ENCODE results near the gene TATDN2.
A peak's percentile ranks its signal among the peaks of the same experiment; 100 is the strongest.

The TATDN2 gene

DNA sequence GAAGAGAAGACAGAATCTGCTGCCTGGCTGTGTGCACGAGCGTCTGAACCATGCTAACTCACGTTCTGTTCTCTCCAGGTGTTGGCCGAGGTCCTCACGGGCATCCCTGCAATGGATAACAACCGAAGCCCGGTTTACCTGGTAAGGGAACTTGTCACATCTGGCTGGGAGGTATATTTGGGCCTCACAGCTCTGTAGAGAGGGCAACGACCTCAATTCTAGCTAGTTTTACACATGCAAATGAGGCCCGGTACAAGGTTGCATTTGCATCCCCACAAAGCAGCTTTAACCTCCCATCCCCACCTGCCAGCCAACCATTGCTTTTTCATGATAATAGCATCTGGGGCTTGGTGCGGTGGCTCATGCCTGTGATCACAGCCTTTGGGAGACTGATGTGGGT, 22.0 kb upstream of the TATDN2 start:
- no peak overlapping the region for H3K4me3 ChIP-seq (ENCODE audit: low read length in 2 of 2)
- no peak overlapping the region for H4K91ac ChIP-seq (ENCODE audit: low read depth, low read length, poor library complexity)
- no peak overlapping the region for H2BK5ac ChIP-seq (ENCODE audit: low read length)
- no peak overlapping the region for H2AK5ac ChIP-seq (ENCODE audit: low read depth, low read length)
- H3K4ac ChIP-seq (ENCODE audit: low read length), result no peak overlapping the region
- no peak overlapping the region for H3K27ac ChIP-seq (replicated peaks; ENCODE audit: low read length)
- H3K4me2 ChIP-seq (ENCODE audit: insufficient read depth, low read length, poor library complexity, severe bottlenecking), result no peak overlapping the region
- H4K8ac ChIP-seq (ENCODE audit: low read depth, low read length), result no peak overlapping the region
- H3K23ac ChIP-seq (ENCODE audit: low read depth, low read length, poor library complexity), result no peak overlapping the region
- H3K36me3 ChIP-seq (replicated peaks in 1 of 2; ENCODE audit: control insufficient read depth in 2 of 2, insufficient read depth in 2 of 2, low read length in 2 of 2), result no peaks in the 10 kb centered on the region
- no peak overlapping the region for H3K14ac ChIP-seq (ENCODE audit: low read length)
- no peaks in the 10 kb centered on the region for H3K27me3 ChIP-seq (ENCODE audit: control insufficient read depth in 3 of 3, insufficient read depth in 3 of 3, low read depth in 1 of 3, low read length in 3 of 3)
- WGBS, 2 donors (ENCODE audit: extremely low coverage in 2 of 2, insufficient read length in 2 of 2, insufficient replicate concordance in 1 of 2), result no CpG with 5 or more reads among the region's 10 CpGs
- H3K18ac ChIP-seq (ENCODE audit: low read length), result no peak overlapping the region
- peak overlapping the region; percentile 54 for H2BK120ac ChIP-seq (ENCODE audit: low read depth, low read length)
- H3K9ac ChIP-seq (ENCODE audit: low read depth, low read length, poor library complexity), result no peak overlapping the region
- H3K79me1 ChIP-seq (ENCODE audit: low read depth, low read length), result no peaks in the 10 kb centered on the region
- no peak for DNase-seq (ENCODE audit: low spot score)
- no peak overlapping the region for H2AFZ ChIP-seq (ENCODE audit: low read length)
- no peak overlapping the region for H2BK12ac ChIP-seq (ENCODE audit: low read length)
- H2BK15ac ChIP-seq (ENCODE audit: low read length), result peak overlapping the region; percentile 22
- H3K9me3 ChIP-seq (replicated peaks in 1 of 2; ENCODE audit: control insufficient read depth in 2 of 2, insufficient read depth in 1 of 2, low read depth in 1 of 2, low read length in 2 of 2), result no peaks in the 10 kb centered on the region
- H3K4me1 ChIP-seq (ENCODE audit: control insufficient read depth in 2 of 2, insufficient read depth in 1 of 2, low read depth in 1 of 2, low read length in 2 of 2), result no peaks in the 10 kb centered on the region

DNA sequence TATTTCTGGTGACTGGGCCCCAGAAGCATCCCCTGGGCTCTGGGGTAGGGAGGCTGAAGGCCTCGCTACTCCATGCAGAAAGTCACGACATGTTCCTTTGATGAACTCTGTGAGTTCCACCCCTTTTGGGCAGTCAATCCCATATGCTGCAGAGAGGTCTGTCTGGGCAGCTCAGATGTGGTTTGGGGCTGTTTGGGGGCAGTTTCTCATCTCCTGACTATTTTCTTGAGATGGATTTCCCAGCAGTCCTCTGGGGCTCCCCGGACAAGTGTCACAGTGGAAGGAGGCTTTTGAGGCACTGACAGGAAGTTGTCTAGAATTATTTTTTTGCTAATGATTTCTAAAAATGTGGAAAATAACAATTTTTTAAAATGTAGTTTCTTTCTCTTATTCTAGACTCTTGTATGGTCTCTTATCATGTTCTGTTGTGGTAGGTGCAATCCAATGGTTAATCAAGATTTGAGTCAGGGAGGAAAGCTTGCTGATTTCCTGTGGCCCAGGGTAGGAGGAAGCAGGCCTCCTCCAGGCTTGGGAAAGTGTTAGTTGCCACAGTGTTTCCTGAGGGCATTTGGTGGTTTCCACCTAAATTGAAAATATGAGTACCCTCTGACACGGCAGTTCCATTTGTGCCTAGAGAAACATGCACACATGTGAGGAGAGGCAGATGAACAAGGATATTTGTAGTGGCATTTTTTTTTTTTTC, 19.9 kb upstream of the TATDN2 start:
- H3K27ac ChIP-seq (replicated peaks; ENCODE audit: low read length), result no peak overlapping the region
- H2BK15ac ChIP-seq (ENCODE audit: low read length), result no peak overlapping the region
- H3K23ac ChIP-seq (ENCODE audit: low read depth, low read length, poor library complexity), result no peak overlapping the region
- WGBS, 2 donors (ENCODE audit: extremely low coverage in 2 of 2, insufficient read length in 2 of 2, insufficient replicate concordance in 1 of 2), result no CpG with 5 or more reads among the region's 4 CpGs
- no peak overlapping the region for H2BK5ac ChIP-seq (ENCODE audit: low read length)
- no peak overlapping the region for H2BK120ac ChIP-seq (ENCODE audit: low read depth, low read length)
- H2AK5ac ChIP-seq (ENCODE audit: low read depth, low read length), result no peak overlapping the region
- no peak overlapping the region for H3K4ac ChIP-seq (ENCODE audit: low read length)
- H4K8ac ChIP-seq (ENCODE audit: low read depth, low read length), result no peak overlapping the region
- no peak overlapping the region for H2AFZ ChIP-seq (ENCODE audit: low read length)
- no peak overlapping the region for H3K18ac ChIP-seq (ENCODE audit: low read length)
- no peak overlapping the region for H3K14ac ChIP-seq (ENCODE audit: low read length)
- H3K4me2 ChIP-seq (ENCODE audit: insufficient read depth, low read length, poor library complexity, severe bottlenecking), result no peak overlapping the region
- no peak overlapping the region for H3K9ac ChIP-seq (ENCODE audit: low read depth, low read length, poor library complexity)
- H3K9me3 ChIP-seq (replicated peaks in 1 of 2; ENCODE audit: control insufficient read depth in 2 of 2, insufficient read depth in 1 of 2, low read depth in 1 of 2, low read length in 2 of 2), result no peaks in the 10 kb centered on the region
- DNase-seq (ENCODE audit: low spot score), result no peak
- no peaks in the 10 kb centered on the region for H3K79me1 ChIP-seq (ENCODE audit: low read depth, low read length)
- no peak overlapping the region for H4K91ac ChIP-seq (ENCODE audit: low read depth, low read length, poor library complexity)
- no peaks in the 10 kb centered on the region for H3K4me1 ChIP-seq (ENCODE audit: control insufficient read depth in 2 of 2, insufficient read depth in 1 of 2, low read depth in 1 of 2, low read length in 2 of 2)
- H3K4me3 ChIP-seq (ENCODE audit: low read length in 2 of 2), result no peak overlapping the region
- no peaks in the 10 kb centered on the region for H3K36me3 ChIP-seq (replicated peaks in 1 of 2; ENCODE audit: control insufficient read depth in 2 of 2, insufficient read depth in 2 of 2, low read length in 2 of 2)
- H3K27me3 ChIP-seq (ENCODE audit: control insufficient read depth in 3 of 3, insufficient read depth in 3 of 3, low read depth in 1 of 3, low read length in 3 of 3), result no peaks in the 10 kb centered on the region
- no peak overlapping the region for H2BK12ac ChIP-seq (ENCODE audit: low read length)

DNA sequence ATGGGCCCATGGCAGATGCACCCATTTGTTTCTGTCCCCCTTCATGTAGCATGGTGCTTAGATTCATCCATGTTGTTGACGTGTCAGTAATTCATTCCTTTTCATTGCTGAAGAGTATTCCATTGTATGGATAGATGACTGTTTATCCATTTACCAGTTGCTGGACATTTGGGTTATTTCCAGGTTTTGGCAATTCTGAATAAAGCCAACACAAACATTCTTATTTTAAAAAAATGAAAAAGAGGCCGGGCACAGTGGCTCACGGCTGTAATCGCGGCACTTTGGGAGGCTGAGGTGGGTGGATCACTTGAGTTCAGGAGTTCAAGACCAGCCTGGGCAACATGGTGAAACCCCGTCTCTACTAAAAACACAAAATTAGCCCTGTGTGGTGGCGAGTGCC, 18.7 kb upstream of the TATDN2 start:
- Histone ChIP-seq H2AK5ac (ENCODE audit: low read depth, low read length) (no peak overlapping the region), H3K9ac (ENCODE audit: low read depth, low read length, poor library complexity) (no peak overlapping the region), H3K4ac (ENCODE audit: low read length) (no peak overlapping the region), H4K91ac (ENCODE audit: low read depth, low read length, poor library complexity) (no peak overlapping the region), H3K79me1 (ENCODE audit: low read depth, low read length) (no peaks in the 10 kb centered on the region), H3K36me3 (replicated peaks in 1 of 2; ENCODE audit: control insufficient read depth in 2 of 2, insufficient read depth in 2 of 2, low read length in 2 of 2) (no peaks in the 10 kb centered on the region), H3K4me2 (ENCODE audit: insufficient read depth, low read length, poor library complexity, severe bottlenecking) (no peak overlapping the region), H2BK5ac (ENCODE audit: low read length) (no peak overlapping the region), H2BK12ac (ENCODE audit: low read length) (no peak overlapping the region), H3K18ac (ENCODE audit: low read length) (no peak overlapping the region), H3K4me3 (ENCODE audit: low read length in 2 of 2) (no peak overlapping the region), H2AFZ (ENCODE audit: low read length) (no peak overlapping the region), H3K27ac (replicated peaks; ENCODE audit: low read length) (no peak overlapping the region), H2BK120ac (ENCODE audit: low read depth, low read length) (no peak overlapping the region), H3K23ac (ENCODE audit: low read depth, low read length, poor library complexity) (no peak overlapping the region), H3K4me1 (ENCODE audit: control insufficient read depth in 2 of 2, insufficient read depth in 1 of 2, low read depth in 1 of 2, low read length in 2 of 2) (no peaks in the 10 kb centered on the region), H2BK15ac (ENCODE audit: low read length) (no peak overlapping the region), H3K9me3 (replicated peaks in 1 of 2; ENCODE audit: control insufficient read depth in 2 of 2, insufficient read depth in 1 of 2, low read depth in 1 of 2, low read length in 2 of 2) (no peaks in the 10 kb centered on the region), H3K14ac (ENCODE audit: low read length) (no peak overlapping the region), H3K27me3 (ENCODE audit: control insufficient read depth in 3 of 3, insufficient read depth in 3 of 3, low read depth in 1 of 3, low read length in 3 of 3) (no peaks in the 10 kb centered on the region), H4K8ac (ENCODE audit: low read depth, low read length) (no peak overlapping the region)
- WGBS, 2 donors (ENCODE audit: extremely low coverage in 2 of 2, insufficient read length in 2 of 2, insufficient replicate concordance in 1 of 2), result no CpG with 5 or more reads among the region's 7 CpGs
- no peak for DNase-seq (ENCODE audit: low spot score)

DNA sequence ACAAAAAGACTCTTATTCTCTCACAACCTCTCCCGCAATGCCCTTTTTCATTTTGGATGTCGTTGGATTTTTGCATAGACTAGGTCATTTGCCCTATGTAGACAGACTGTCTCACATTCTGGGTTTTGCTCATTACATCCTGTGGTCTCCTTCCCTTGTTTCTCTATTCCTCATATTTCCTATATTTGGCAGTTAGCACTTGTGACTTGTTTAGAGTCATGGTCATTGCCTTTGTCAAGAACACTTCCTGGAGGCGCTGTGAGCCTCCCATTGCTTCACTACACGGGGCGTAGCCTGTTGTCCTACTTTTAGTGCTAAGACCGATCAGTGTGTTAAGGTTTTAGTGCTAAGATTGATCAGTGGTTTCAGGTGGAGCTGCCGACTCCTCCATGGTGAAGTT, 16.1 kb upstream of the TATDN2 start:
- Histone ChIP-seq H3K27me3 (ENCODE audit: control insufficient read depth in 3 of 3, insufficient read depth in 3 of 3, low read depth in 1 of 3, low read length in 3 of 3) (no peaks in the 10 kb centered on the region), H3K79me1 (ENCODE audit: low read depth, low read length) (no peaks in the 10 kb centered on the region), H4K8ac (ENCODE audit: low read depth, low read length) (no peak overlapping the region), H3K4me2 (ENCODE audit: insufficient read depth, low read length, poor library complexity, severe bottlenecking) (no peak overlapping the region), H2AFZ (ENCODE audit: low read length) (peak overlapping the region; percentile 49), H2BK15ac (ENCODE audit: low read length) (no peak overlapping the region), H3K23ac (ENCODE audit: low read depth, low read length, poor library complexity) (no peak overlapping the region), H2BK12ac (ENCODE audit: low read length) (no peak overlapping the region), H3K9me3 (replicated peaks in 1 of 2; ENCODE audit: control insufficient read depth in 2 of 2, insufficient read depth in 1 of 2, low read depth in 1 of 2, low read length in 2 of 2) (peaks cover 0 to 2% of the 10 kb centered on the region in 2 donors), H3K27ac (replicated peaks; ENCODE audit: low read length) (no peak overlapping the region), H3K4me1 (ENCODE audit: control insufficient read depth in 2 of 2, insufficient read depth in 1 of 2, low read depth in 1 of 2, low read length in 2 of 2) (peaks cover 0 to 2% of the 10 kb centered on the region in 2 donors), H3K4ac (ENCODE audit: low read length) (no peak overlapping the region), H3K18ac (ENCODE audit: low read length) (no peak overlapping the region), H2BK5ac (ENCODE audit: low read length) (no peak overlapping the region), H2AK5ac (ENCODE audit: low read depth, low read length) (no peak overlapping the region), H3K9ac (ENCODE audit: low read depth, low read length, poor library complexity) (no peak overlapping the region), H3K36me3 (replicated peaks in 1 of 2; ENCODE audit: control insufficient read depth in 2 of 2, insufficient read depth in 2 of 2, low read length in 2 of 2) (no peaks in the 10 kb centered on the region), H2BK120ac (ENCODE audit: low read depth, low read length) (no peak overlapping the region), H3K14ac (ENCODE audit: low read length) (no peak overlapping the region), H3K4me3 (ENCODE audit: low read length in 2 of 2) (no peak overlapping the region), H4K91ac (ENCODE audit: low read depth, low read length, poor library complexity) (no peak overlapping the region)
- no CpG with 5 or more reads among the region's 7 CpGs for WGBS, 2 donors (ENCODE audit: extremely low coverage in 2 of 2, insufficient read length in 2 of 2, insufficient replicate concordance in 1 of 2)
- no peak for DNase-seq (ENCODE audit: low spot score)

Data from neuronal stem cell (in vitro differentiated cells).